OCI-LY1 (cell line): ENCODE measurements around the gene TNN.

Experiments
- CTCF ChIP-seq: fragments of 200-600 bp; sonication (generic), shearing (Covaris generic); IDR thresholded peaks from 2 replicates; pipeline ENCODE4 v1.5.1; 2017; ENCODE audit warnings: mild to moderate bottlenecking, antibody characterized with exemption, low read length, moderate library complexity, mixed read lengths
- EZH2 ChIP-seq: fragments of 200-600 bp; sonication (generic), shearing (Covaris generic); IDR thresholded peaks from 2 replicates; pipeline ENCODE4 v1.8.0; 2017; ENCODE audit warnings: borderline replicate concordance, mixed run types, mild to moderate bottlenecking, antibody characterized with exemption, low read length, moderate library complexity, mixed read lengths

GRCh38 chr1:175157200-175157599, 89.6 kb downstream of the TNN start:
- TF ChIP-seq CTCF (no peak), EZH2 (no peak)
